Astrocyte (in vitro differentiated cells and primary cell): ENCODE measurements around the gene GPR141.

Experiments used
- CTCF ChIP-seq: IDR thresholded peaks from 2 replicates; pipeline ENCODE4 v1.5.1; 2011; ENCODE audit warnings: low read depth, mild to moderate bottlenecking, inconsistent platforms, low read length, moderate library complexity; ENCODE audit not compliant: insufficient read depth
- EZH2 ChIP-seq: IDR thresholded peaks from 2 replicates; pipeline ENCODE4 v1.6.1; 2012; ENCODE audit warnings: mild to moderate bottlenecking, low read length, inconsistent platforms; ENCODE audit not compliant: insufficient read depth

GRCh38 chr7:37666026-37666799 is 17.4 kb upstream of the GPR141 start:
- no peak for TF ChIP-seq CTCF
- TF ChIP-seq EZH2: no peak
